PFSK-1 (cell line): ENCODE measurements around the gene SSTR1.

ENCODE experiments used
- SIN3A ChIP-seq: IDR thresholded peaks from 2 replicates; pipeline ENCODE4 v1.6.1; 2012; ENCODE audit warnings: mild to moderate bottlenecking, low read length, moderate library complexity, borderline replicate concordance; ENCODE audit not compliant: insufficient read depth
- TAF1 ChIP-seq: IDR thresholded peaks from 2 replicates; pipeline ENCODE4 v1.6.1; 2012; ENCODE audit warnings: low read length, control low read depth, borderline replicate concordance; ENCODE audit not compliant: insufficient read depth
- TF ChIP-seq, protein P1 (sequence below), 2 experiments: IDR thresholded peaks; 2 replicates each; pipeline versions ENCODE4 v1.6.1 to v1.8.0; 2011 to 2012; ENCODE audit warnings: low read depth in 2 of 2, low read length in 2 of 2, control low read depth in 1 of 2, inconsistent platforms in 1 of 2, mild to moderate bottlenecking in 1 of 2, moderate library complexity in 1 of 2; ENCODE audit not compliant: insufficient read depth in 1 of 2

DNA sequence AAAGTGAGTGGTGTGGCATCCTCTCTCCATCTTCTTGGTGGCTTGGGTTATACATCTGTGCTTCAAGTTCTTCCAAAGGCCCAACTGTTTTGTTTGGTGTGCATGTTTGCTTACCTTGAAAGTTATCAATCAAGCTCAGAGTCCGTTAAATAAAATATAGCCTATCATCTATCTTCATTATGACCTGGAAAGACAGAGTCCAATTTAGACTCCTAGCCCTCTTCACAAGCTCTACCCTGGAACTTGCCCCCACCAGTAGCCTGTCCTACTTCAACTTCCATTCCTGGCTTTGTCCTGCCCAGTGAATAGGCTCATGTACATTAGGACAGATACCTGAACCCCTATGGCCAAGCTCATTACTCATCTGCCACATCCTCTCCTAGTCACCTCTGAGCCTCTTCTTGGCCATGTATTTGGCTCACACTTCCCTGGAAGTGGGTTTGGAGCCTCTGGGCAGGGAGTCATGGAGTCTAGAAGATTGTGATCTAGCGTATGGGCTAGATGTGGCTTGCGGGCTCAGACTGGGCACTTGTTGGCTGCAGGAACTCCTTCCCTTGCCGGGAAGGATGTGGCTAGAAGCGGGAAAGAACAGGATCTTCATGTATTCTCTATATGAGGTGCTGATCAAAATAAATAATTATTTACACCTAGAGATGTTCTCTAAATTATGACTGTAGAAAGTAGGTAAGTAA, 6.4 kb upstream of the SSTR1 start:
- TF ChIP-seq SIN3A (no peak), TAF1 (no peak)
- TF ChIP-seq, protein P1, sequence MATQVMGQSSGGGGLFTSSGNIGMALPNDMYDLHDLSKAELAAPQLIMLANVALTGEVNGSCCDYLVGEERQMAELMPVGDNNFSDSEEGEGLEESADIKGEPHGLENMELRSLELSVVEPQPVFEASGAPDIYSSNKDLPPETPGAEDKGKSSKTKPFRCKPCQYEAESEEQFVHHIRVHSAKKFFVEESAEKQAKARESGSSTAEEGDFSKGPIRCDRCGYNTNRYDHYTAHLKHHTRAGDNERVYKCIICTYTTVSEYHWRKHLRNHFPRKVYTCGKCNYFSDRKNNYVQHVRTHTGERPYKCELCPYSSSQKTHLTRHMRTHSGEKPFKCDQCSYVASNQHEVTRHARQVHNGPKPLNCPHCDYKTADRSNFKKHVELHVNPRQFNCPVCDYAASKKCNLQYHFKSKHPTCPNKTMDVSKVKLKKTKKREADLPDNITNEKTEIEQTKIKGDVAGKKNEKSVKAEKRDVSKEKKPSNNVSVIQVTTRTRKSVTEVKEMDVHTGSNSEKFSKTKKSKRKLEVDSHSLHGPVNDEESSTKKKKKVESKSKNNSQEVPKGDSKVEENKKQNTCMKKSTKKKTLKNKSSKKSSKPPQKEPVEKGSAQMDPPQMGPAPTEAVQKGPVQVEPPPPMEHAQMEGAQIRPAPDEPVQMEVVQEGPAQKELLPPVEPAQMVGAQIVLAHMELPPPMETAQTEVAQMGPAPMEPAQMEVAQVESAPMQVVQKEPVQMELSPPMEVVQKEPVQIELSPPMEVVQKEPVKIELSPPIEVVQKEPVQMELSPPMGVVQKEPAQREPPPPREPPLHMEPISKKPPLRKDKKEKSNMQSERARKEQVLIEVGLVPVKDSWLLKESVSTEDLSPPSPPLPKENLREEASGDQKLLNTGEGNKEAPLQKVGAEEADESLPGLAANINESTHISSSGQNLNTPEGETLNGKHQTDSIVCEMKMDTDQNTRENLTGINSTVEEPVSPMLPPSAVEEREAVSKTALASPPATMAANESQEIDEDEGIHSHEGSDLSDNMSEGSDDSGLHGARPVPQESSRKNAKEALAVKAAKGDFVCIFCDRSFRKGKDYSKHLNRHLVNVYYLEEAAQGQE (IDR thresholded peaks at IDR 0.05; ENCODE audit: insufficient read depth in 1 of 2, low read depth in 2 of 2, low read length in 2 of 2) = no peak
